Stomach (tissue), 9 donors: Measurements from ENCODE around the gene PLXDC1. TPM values are rescaled to one million over a fixed set of nuclear protein-coding genes. Genes with fewer than 3 reads are reported as not detected.
A peak's percentile ranks its signal among the peaks of the same experiment; 100 is the strongest.

Experiments used
- DNase-seq, 2 donors: peaks; one replicate each; pipeline versions ENCODE4 v3.0.0 to v3.0.0-alpha.2; 2013 to 2019
- H3K27ac ChIP-seq, 5 donors: fragments of 200-600 bp in 4 of 5; sonication (generic) in 4 of 5; one replicate each; pipeline ENCODE4 v1.5.1; 2013 to 2019; ENCODE audit warnings: mild to moderate bottlenecking in 1 of 5, moderate library complexity in 1 of 5
- H3K27me3 ChIP-seq, 3 donors: fragments of 200-600 bp; sonication (generic); one replicate each; pipeline ENCODE4 v1.5.1; 2017 to 2019; ENCODE audit warnings: mixed run types in 1 of 3
- H3K36me3 ChIP-seq, 4 donors: fragments of 200-600 bp; sonication (generic); 1 replicate in 3 of 4; 2 replicates in 1 of 4; pipeline ENCODE4 v1.5.1; 2016 to 2019
- H3K4me1 ChIP-seq, 4 donors: fragments of 200-600 bp; sonication (generic); one replicate each; pipeline ENCODE4 v1.5.1; 2016 to 2019
- H3K4me3 ChIP-seq, 4 donors: fragments of 200-600 bp; sonication (generic) in 3 of 4; one replicate each; pipeline ENCODE4 v1.5.1; 2016 to 2019; ENCODE audit warnings: mild to moderate bottlenecking in 1 of 4
- H3K9me3 ChIP-seq, 4 donors: fragments of 200-600 bp; sonication (generic); one replicate each; pipeline ENCODE4 v1.5.1; 2016 to 2019
- CTCF ChIP-seq, 7 experiments: fragments of 450-650 bp in 4 of 7; fragments of 200-600 bp in 3 of 7; sonication (generic) in 3 of 7; IDR thresholded peaks; one replicate each; pipeline ENCODE4 v1.5.1; 2016 to 2019; ENCODE audit warnings: antibody characterized with exemption in 7 of 7, control low read depth in 2 of 7, mild to moderate bottlenecking in 1 of 7
- EP300 ChIP-seq: sonication (generic); formaldehyde crosslinking; IDR thresholded peaks from one replicate; pipeline ENCODE4 v1.6.1; 2017; ENCODE audit warnings: antibody characterized with exemption
- POLR2A ChIP-seq, 4 donors: fragments of 450-650 bp; IDR thresholded peaks; one replicate each; pipeline ENCODE4 v1.6.1; 2016; ENCODE audit warnings: antibody characterized with exemption in 4 of 4, control low read depth in 2 of 4, mild to moderate bottlenecking in 1 of 4, moderate library complexity in 1 of 4
- POLR2AphosphoS5 ChIP-seq, 3 donors: sonication (generic); formaldehyde crosslinking; IDR thresholded peaks; one replicate each; pipeline ENCODE4 v1.6.1; 2016; ENCODE audit warnings: antibody characterized with exemption in 3 of 3
- WGBS, 5 donors: extraction: QIAGEN DNeasy Blood & Tissue Kit in 3 of 5; methylation state at CpG; one replicate each; pipeline versions ENCODE4 v1.1.5 to v1.1.7; 2013 to 2018; 5-methylcytosine and 5-hydroxymethylcytosine counted together
- intact Hi-C: fragments of 100-400 bp; cut with DNase I; formaldehyde crosslinking; loops from one replicate; pipeline ENCODE4 v1.15.1; 2023; ENCODE audit warnings: low total_unique reads
- polyA plus RNA-seq, 3 donors: library from polyadenylated mRNA; stranded (reverse); fragments of 200-250 nt; gene quantifications; one replicate each; pipeline ENCODE4 v1.2.3, GENCODE V29; 2013
- total RNA-seq, 5 donors: library from RNA; depleted of rRNA; stranded (reverse); fragments of >200 nt; gene quantifications; one replicate each; pipeline versions ENCODE4 v1.1.0 to v1.2.3, GENCODE V29; 2014 to 2016
- donor health status: healthy with polysubstance abuse.
- donor health status: Bipolar disorder and iron deficiency.
- donor health status: healthy.

The PLXDC1 gene
- total and polyA plus RNA-seq, 8 donors, result 0.58 to 77.2 (median 4.4) TPM

- no peak for TF ChIP-seq CTCF (IDR thresholded peaks at IDR 0.05)
- no peak for TF ChIP-seq EP300
- no peak for TF ChIP-seq POLR2A (IDR thresholded peaks at IDR 0.05)
- TF ChIP-seq POLR2AphosphoS5 (IDR thresholded peaks at IDR 0.05), result peak in 2 of 3 donors; percentile 72 to 73
- Histone ChIP-seq H3K4me3 (peak overlapping the region; percentile 58 to 96 (median 66)), H3K27ac (peak overlapping the region; percentile 77 to 96 (median 90)), H3K27me3 (peaks cover 0 to 33% (median 23%) of the 10 kb centered on the region in 3 donors), H3K9me3 (no peaks in the 10 kb centered on the region), H3K36me3 (no peaks in the 10 kb centered on the region), H3K4me1 (peaks cover 21 to 42% (median 32%) of the 10 kb centered on the region in 4 donors)
- intact Hi-C loops, result loop anchor here (5.0 kb wide), 2 partner anchors 81 to 171 kb away; no protein-coding TSS in a partner anchor
- DNase-seq, result peak; percentile 95 to 96
- WGBS, 5 donors, result 0 to 1% (median 0%) methylated on average over 16 of the region's 16 CpGs
Measured at GRCh38 chr17:39153599-39154051, 2.2 kb upstream of the PLXDC1 start.

GRCh38 chr17:39151943-39152818, 744 bp upstream of the PLXDC1 start:
- Histone ChIP-seq H3K27me3 (peaks cover 0 to 33% (median 23%) of the 10 kb centered on the region in 3 donors), H3K4me1 (peaks cover 21 to 42% (median 32%) of the 10 kb centered on the region in 4 donors), H3K4me3 (peak overlapping the region; percentile 58 to 96 (median 66)), H3K27ac (peak overlapping the region; percentile 31 to 96 (median 90)), H3K36me3 (no peaks in the 10 kb centered on the region), H3K9me3 (no peaks in the 10 kb centered on the region)
- intact Hi-C loops, result loop anchor here (5.0 kb wide), 2 partner anchors 80 to 170 kb away; no protein-coding TSS in a partner anchor
- TF ChIP-seq POLR2A (IDR thresholded peaks at IDR 0.05) (no peak), EP300 (no peak), POLR2AphosphoS5 (IDR thresholded peaks at IDR 0.05) (no peak), CTCF (IDR thresholded peaks at IDR 0.05) (no peak)
- 9 to 13% (median 11%) methylated on average over 24 to 25 of the region's 25 CpGs for WGBS, 5 donors
- no peak for DNase-seq

- intact Hi-C loops, result loop anchor here (5.0 kb wide), 2 partner anchors 78 to 168 kb away; no protein-coding TSS in a partner anchor
- H3K36me3 ChIP-seq, result no peaks in the 10 kb centered on the region
- peak overlapping the region in 2 of 5 donors; percentile 91 to 96 for H3K27ac ChIP-seq
- 33 to 43% (median 36%) methylated on average over 3 to 5 of the region's 5 CpGs for WGBS, 5 donors
- peak overlapping the region; percentile 46 to 96 (median 58) for H3K4me3 ChIP-seq
- H3K4me1 ChIP-seq, result peaks cover 21 to 42% (median 32%) of the 10 kb centered on the region in 4 donors
- no peak for DNase-seq
- peaks cover 0 to 33% (median 23%) of the 10 kb centered on the region in 3 donors for H3K27me3 ChIP-seq
- H3K9me3 ChIP-seq, result no peaks in the 10 kb centered on the region
- TF ChIP-seq CTCF (IDR thresholded peaks at IDR 0.05) (no peak), EP300 (no peak), POLR2AphosphoS5 (IDR thresholded peaks at IDR 0.05) (no peak), POLR2A (IDR thresholded peaks at IDR 0.05) (no peak)
Measured at GRCh38 chr17:39150795-39151149, 665 bp downstream of the PLXDC1 start.

GRCh38 chr17:39150104-39150634, 1.3 kb downstream of the PLXDC1 start:
- TF ChIP-seq CTCF (IDR thresholded peaks at IDR 0.05) (no peak), POLR2AphosphoS5 (IDR thresholded peaks at IDR 0.05) (no peak)
- no peak overlapping the region for H3K4me3 ChIP-seq
- no peaks in the 10 kb centered on the region for H3K36me3 ChIP-seq
- no peak for DNase-seq
- whole genome bisulfite sequencing, 5 donors, result 62 to 76% (median 69%) methylated on average over 5 of the region's 5 CpGs
- peaks cover 21 to 43% (median 32%) of the 10 kb centered on the region in 4 donors for H3K4me1 ChIP-seq
- peak overlapping the region in 1 of 5 donors; percentile 91 for H3K27ac ChIP-seq
- intact Hi-C loops, result loop anchor here (5.0 kb wide), 2 partner anchors 78 to 168 kb away; no protein-coding TSS in a partner anchor
- H3K27me3 ChIP-seq, result peaks cover 0 to 33% (median 23%) of the 10 kb centered on the region in 3 donors
- H3K9me3 ChIP-seq, result no peaks in the 10 kb centered on the region
